ENCODE results near the gene PTPN14.

DNA sequence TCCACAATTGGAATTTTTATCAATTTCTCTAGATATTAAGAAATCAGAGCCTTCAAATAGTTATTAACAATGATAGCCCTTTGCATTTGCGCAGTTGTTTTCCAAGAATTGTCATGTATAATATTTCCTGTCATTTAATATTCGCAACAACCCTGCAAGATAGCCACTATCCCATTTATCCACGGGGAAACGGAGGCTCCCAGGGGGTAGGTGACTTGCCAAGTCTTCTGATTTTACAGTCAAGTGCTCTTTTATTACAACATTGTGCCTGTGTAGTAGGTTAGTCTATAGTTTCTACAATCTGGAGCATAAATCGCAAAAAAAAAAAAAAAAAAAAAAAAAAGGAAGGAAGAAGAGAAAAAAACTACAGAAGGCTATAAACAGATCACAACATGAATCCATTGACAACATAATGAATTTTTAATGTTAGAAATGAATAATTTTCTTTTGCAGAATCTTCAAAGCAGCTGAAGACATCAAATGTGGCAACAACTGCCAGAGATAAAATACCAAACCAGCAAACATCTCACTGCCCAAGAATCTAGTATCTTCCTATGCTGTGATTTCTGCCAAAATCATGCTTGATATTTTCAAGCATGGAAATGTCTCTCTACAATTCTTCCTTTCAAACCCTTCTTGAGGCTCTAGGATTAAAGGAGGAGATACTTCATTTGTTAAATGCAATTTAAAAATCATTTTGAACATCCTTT lies 125.5 kb downstream of the PTPN14 start:
- TF ChIP-seq, protein P1, sequence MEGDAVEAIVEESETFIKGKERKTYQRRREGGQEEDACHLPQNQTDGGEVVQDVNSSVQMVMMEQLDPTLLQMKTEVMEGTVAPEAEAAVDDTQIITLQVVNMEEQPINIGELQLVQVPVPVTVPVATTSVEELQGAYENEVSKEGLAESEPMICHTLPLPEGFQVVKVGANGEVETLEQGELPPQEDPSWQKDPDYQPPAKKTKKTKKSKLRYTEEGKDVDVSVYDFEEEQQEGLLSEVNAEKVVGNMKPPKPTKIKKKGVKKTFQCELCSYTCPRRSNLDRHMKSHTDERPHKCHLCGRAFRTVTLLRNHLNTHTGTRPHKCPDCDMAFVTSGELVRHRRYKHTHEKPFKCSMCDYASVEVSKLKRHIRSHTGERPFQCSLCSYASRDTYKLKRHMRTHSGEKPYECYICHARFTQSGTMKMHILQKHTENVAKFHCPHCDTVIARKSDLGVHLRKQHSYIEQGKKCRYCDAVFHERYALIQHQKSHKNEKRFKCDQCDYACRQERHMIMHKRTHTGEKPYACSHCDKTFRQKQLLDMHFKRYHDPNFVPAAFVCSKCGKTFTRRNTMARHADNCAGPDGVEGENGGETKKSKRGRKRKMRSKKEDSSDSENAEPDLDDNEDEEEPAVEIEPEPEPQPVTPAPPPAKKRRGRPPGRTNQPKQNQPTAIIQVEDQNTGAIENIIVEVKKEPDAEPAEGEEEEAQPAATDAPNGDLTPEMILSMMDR (IDR thresholded peaks at IDR 0.05) = no peak
- TF ChIP-seq POLR2A (IDR thresholded peaks at IDR 0.05) = no peak
- TF ChIP-seq EP300 (IDR thresholded peaks at IDR 0.05; ENCODE audit: low read depth) = no peak

Measured in transverse colon (tissue), 3 donors.